ENCODE measurements around the gene REXO5.

DNA sequence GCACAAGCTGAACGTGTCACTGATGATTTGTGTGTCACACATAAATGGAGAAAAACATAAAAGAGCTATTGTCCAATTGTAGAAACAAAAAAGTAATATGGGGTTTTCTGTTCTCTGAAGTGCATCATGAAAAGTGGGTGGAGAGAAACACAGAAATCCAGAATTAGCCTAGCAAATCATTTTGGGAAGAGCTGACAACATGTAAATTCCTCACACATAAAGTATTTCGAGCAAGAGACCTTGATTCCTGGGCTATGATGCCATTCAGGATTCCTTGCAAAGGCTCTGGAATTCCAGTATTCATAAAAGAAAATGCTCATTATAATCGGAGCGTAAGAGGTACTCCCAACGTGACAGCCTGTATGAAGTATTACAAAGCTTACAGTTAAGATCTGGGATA, 92.7 kb downstream of the REXO5 start:
- TF ChIP-seq, protein P1, sequence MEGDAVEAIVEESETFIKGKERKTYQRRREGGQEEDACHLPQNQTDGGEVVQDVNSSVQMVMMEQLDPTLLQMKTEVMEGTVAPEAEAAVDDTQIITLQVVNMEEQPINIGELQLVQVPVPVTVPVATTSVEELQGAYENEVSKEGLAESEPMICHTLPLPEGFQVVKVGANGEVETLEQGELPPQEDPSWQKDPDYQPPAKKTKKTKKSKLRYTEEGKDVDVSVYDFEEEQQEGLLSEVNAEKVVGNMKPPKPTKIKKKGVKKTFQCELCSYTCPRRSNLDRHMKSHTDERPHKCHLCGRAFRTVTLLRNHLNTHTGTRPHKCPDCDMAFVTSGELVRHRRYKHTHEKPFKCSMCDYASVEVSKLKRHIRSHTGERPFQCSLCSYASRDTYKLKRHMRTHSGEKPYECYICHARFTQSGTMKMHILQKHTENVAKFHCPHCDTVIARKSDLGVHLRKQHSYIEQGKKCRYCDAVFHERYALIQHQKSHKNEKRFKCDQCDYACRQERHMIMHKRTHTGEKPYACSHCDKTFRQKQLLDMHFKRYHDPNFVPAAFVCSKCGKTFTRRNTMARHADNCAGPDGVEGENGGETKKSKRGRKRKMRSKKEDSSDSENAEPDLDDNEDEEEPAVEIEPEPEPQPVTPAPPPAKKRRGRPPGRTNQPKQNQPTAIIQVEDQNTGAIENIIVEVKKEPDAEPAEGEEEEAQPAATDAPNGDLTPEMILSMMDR (IDR thresholded peaks at IDR 0.05) = no peak
- no peak for TF ChIP-seq EP300 (IDR thresholded peaks at IDR 0.05)
